ENCODE data around the gene BRAF. TPM values are rescaled to one million over a fixed set of nuclear protein-coding genes. Genes with fewer than 3 reads are reported as not detected.

The BRAF gene
- total and polyA plus RNA-seq, 2 of the 8 experiments (the other 6 are each of a cell fraction or from before 2014, with no cell fraction given): 11.4 to 32.6 TPM

DNA sequence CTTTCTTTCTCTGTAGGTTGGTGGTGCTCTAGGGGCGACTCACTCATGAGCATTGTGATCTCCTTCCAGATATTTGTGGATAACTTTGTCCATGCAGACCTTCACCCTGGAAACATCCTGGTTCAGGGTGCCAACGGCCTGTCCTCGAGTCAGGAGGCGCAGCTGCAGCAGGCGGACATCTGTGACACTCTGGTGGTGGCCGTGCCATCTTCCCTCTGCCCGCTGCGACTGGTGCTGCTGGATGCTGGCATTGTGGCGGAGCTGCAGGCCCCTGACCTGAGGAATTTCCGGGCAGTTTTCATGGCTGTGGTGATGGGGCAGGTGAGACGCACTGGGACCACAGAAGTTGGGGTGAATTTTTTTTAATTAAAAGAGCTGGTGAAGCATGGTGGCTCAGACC, 237.8 kb downstream of the BRAF start (continued):
- no peak for TF ChIP-seq GTF2F1 (IDR thresholded peaks at IDR 0.05; ENCODE audit: borderline replicate concordance, low read depth, low read length)
- TF ChIP-seq FOSL1 (IDR thresholded peaks at IDR 0.05; ENCODE audit: insufficient read depth, low read depth, low read length): no peak
